HEK293 (cell line): ENCODE data around the gene BAIAP3.

Source experiments
- CTCF ChIA-PET: fragments of 350-600 bp; formaldehyde crosslinking; extraction: SDS; loops from one replicate; lab custom pipeline; 2021; ENCODE audit warnings: antibody characterized with exemption; lab: Yijun Ruan, JAX
- POLR2A ChIA-PET: fragments of 300-600 bp; formaldehyde crosslinking; extraction: SDS; loops from one replicate; lab custom pipeline; 2020; ENCODE audit warnings: antibody characterized with exemption, inconsistent platforms; lab: Yijun Ruan, JAX
- H3K27ac ChIP-seq: fragments of 200-500 bp; sonication (Bioruptor generic); 2 replicates; pipeline ENCODE4 v1.5.1; 2014; ENCODE audit warnings: low read depth, low read length, control low read depth, inconsistent platforms; ENCODE audit errors: extremely low read depth
- H3K36me3 ChIP-seq, 2 experiments: fragments of 200-500 bp in 1 of 2; sonication (Bioruptor generic) in 1 of 2; 1 replicate in 1 of 2; 2 replicates in 1 of 2; pipeline ENCODE4 v1.5.1; 2014 to 2017; ENCODE audit warnings: inconsistent platforms in 2 of 2, low read length in 2 of 2; ENCODE audit not compliant: control insufficient read depth in 2 of 2, insufficient read depth in 1 of 2
- H3K4me1 ChIP-seq: fragments of 200-500 bp; sonication (Bioruptor generic); 2 replicates; pipeline ENCODE4 v1.5.1; 2014; ENCODE audit warnings: mild to moderate bottlenecking, low read length, inconsistent platforms; ENCODE audit not compliant: control insufficient read depth, insufficient read depth
- H3K4me3 ChIP-seq: 2 replicates; pipeline ENCODE4 v1.5.1; 2011; ENCODE audit warnings: low read depth, mild to moderate bottlenecking, control low read depth, low read length, moderate library complexity
- H3K9me3 ChIP-seq: fragments of 200-500 bp; sonication (Bioruptor generic); 2 replicates; pipeline ENCODE4 v1.5.1; 2014; ENCODE audit warnings: low read depth, low read length, inconsistent platforms; ENCODE audit not compliant: control insufficient read depth, insufficient read depth
- GFI1B ChIP-seq: fragments of 450-650 bp; formaldehyde crosslinking; IDR thresholded peaks from 2 replicates; pipeline ENCODE4 v1.5.1; 2016; ENCODE audit warnings: missing biosample characterization, missing genetic modification characterization
- KLF17 ChIP-seq: fragments of 450-650 bp; formaldehyde crosslinking; IDR thresholded peaks from 2 replicates; pipeline ENCODE4 v1.5.1; 2016; ENCODE audit warnings: missing biosample characterization, missing genetic modification characterization
- KLF8 ChIP-seq: fragments of 450-650 bp; formaldehyde crosslinking; IDR thresholded peaks from 2 replicates; pipeline ENCODE4 v1.5.1; 2016; ENCODE audit warnings: missing biosample characterization, missing genetic modification characterization
- KLF9 ChIP-seq: fragments of 450-650 bp; formaldehyde crosslinking; IDR thresholded peaks from 2 replicates; pipeline ENCODE4 v1.5.1; 2016; ENCODE audit warnings: missing biosample characterization, missing genetic modification characterization, low read depth
- ZBTB17 ChIP-seq: fragments of 450-650 bp; formaldehyde crosslinking; IDR thresholded peaks from 2 replicates; pipeline ENCODE4 v1.5.1; 2016; ENCODE audit warnings: missing biosample characterization, missing genetic modification characterization
- ZFHX2 ChIP-seq: fragments of 450-650 bp; formaldehyde crosslinking; conservative IDR thresholded peaks from 2 replicates; pipeline ENCODE4 v1.5.1; 2016; ENCODE audit warnings: missing biosample characterization, missing genetic modification characterization
- ZNF274 ChIP-seq, 2 experiments: fragments of 200-500 bp in 1 of 2; fragments of 450-650 bp in 1 of 2; sonication (Bioruptor generic) in 1 of 2; formaldehyde crosslinking in 1 of 2; IDR thresholded peaks; 2 replicates each; pipeline versions ENCODE4 v1.5.1 to v1.6.1; 2014 to 2016; ENCODE audit warnings: borderline replicate concordance in 1 of 2, inconsistent platforms in 1 of 2, low read length in 1 of 2, missing biosample characterization in 1 of 2, missing genetic modification characterization in 1 of 2
- ZNF324 ChIP-seq: fragments of 450-650 bp; formaldehyde crosslinking; IDR thresholded peaks from 2 replicates; pipeline ENCODE4 v1.5.1; 2016; ENCODE audit warnings: missing biosample characterization, missing genetic modification characterization
- ZNF473 ChIP-seq: fragments of 450-650 bp; formaldehyde crosslinking; IDR thresholded peaks from 2 replicates; pipeline ENCODE4 v1.5.1; 2017; ENCODE audit warnings: missing biosample characterization, missing genetic modification characterization
- ZNF521 ChIP-seq: fragments of 450-650 bp; formaldehyde crosslinking; IDR thresholded peaks from 2 replicates; pipeline ENCODE4 v1.5.1; 2017; ENCODE audit warnings: missing biosample characterization, mild to moderate bottlenecking, missing genetic modification characterization
- ZNF555 ChIP-seq: fragments of 450-650 bp; formaldehyde crosslinking; conservative IDR thresholded peaks from 2 replicates; pipeline ENCODE4 v1.5.1; 2017; ENCODE audit warnings: missing biosample characterization, mild to moderate bottlenecking, missing genetic modification characterization, inconsistent platforms
- ZNF558 ChIP-seq: fragments of 450-650 bp; formaldehyde crosslinking; IDR thresholded peaks from 2 replicates; pipeline ENCODE4 v1.5.1; 2016; ENCODE audit warnings: missing biosample characterization, missing genetic modification characterization
- ZNF621 ChIP-seq: fragments of 450-650 bp; formaldehyde crosslinking; IDR thresholded peaks from 2 replicates; pipeline ENCODE4 v1.5.1; 2017; ENCODE audit warnings: missing biosample characterization, missing genetic modification characterization
- ZNF629 ChIP-seq: fragments of 450-650 bp; formaldehyde crosslinking; IDR thresholded peaks from 2 replicates; pipeline ENCODE4 v1.5.1; 2017; ENCODE audit warnings: missing biosample characterization, missing genetic modification characterization
- ZNF639 ChIP-seq: fragments of 450-650 bp; formaldehyde crosslinking; IDR thresholded peaks from 2 replicates; pipeline ENCODE4 v1.5.1; 2016; ENCODE audit warnings: missing biosample characterization, missing genetic modification characterization
- ZNF701 ChIP-seq: fragments of 450-650 bp; formaldehyde crosslinking; IDR thresholded peaks from 2 replicates; pipeline ENCODE4 v1.5.1; 2016; ENCODE audit warnings: missing biosample characterization, missing genetic modification characterization
- ZNF843 ChIP-seq: fragments of 450-650 bp; formaldehyde crosslinking; IDR thresholded peaks from 2 replicates; pipeline ENCODE4 v1.5.1; 2016; ENCODE audit warnings: missing biosample characterization, missing genetic modification characterization
- ZXDB ChIP-seq: fragments of 450-650 bp; formaldehyde crosslinking; IDR thresholded peaks from 2 replicates; pipeline ENCODE4 v1.5.1; 2016; ENCODE audit warnings: missing biosample characterization, missing genetic modification characterization
- TF ChIP-seq, protein P1 (sequence below): fragments of 450-650 bp; formaldehyde crosslinking; IDR thresholded peaks from 2 replicates; pipeline ENCODE4 v1.5.1; 2016; ENCODE audit warnings: missing biosample characterization, missing genetic modification characterization
- TF ChIP-seq, protein P2 (sequence below): fragments of 450-650 bp; formaldehyde crosslinking; IDR thresholded peaks from 2 replicates; pipeline ENCODE4 v1.5.1; 2016; ENCODE audit warnings: missing biosample characterization, missing genetic modification characterization, borderline replicate concordance
- TF ChIP-seq, protein P3 (sequence below): fragments of 450-650 bp; formaldehyde crosslinking; IDR thresholded peaks from 2 replicates; pipeline ENCODE4 v1.5.1; 2016; ENCODE audit warnings: missing biosample characterization, missing genetic modification characterization
- TF ChIP-seq, protein P4 (sequence below): fragments of 450-650 bp; formaldehyde crosslinking; IDR thresholded peaks from 2 replicates; pipeline ENCODE4 v1.5.1; 2016; ENCODE audit warnings: missing biosample characterization, missing genetic modification characterization

The BAIAP3 gene

GRCh38 chr16:1378804-1379303, 45.4 kb downstream of the BAIAP3 start:
- peaks cover 0 to 27% of the 10 kb centered on the region in 2 experiments; a peak in 1 of 3 replicates for H3K36me3 ChIP-seq
- peak overlapping the region; percentile 45 for H3K4me3 ChIP-seq
- H3K9me3 ChIP-seq = no peaks in the 10 kb centered on the region
- POLR2A ChIA-PET = interaction anchor here (0.6 to 2.0 kb wide), 5 partner anchors 15 to 1224 kb away, joined by 3 to 14 read pairs (median 5); partner anchors contain the start of gene UQCC4
- CTCF ChIA-PET = interaction anchor here (0.7 to 3.4 kb wide), 5 partner anchors 15 to 346 kb away, joined by 3 to 30 read pairs (median 4); no protein-coding TSS in a partner anchor
- H3K4me1 ChIP-seq = 0 out of 2 replicates have a peak, but pooled peaks cover 3% of the 10 kb centered on the region
- peak overlapping the region; percentile 72; the same call in 1 of the 2 replicates for H3K27ac ChIP-seq
- TF ChIP-seq, protein P1, sequence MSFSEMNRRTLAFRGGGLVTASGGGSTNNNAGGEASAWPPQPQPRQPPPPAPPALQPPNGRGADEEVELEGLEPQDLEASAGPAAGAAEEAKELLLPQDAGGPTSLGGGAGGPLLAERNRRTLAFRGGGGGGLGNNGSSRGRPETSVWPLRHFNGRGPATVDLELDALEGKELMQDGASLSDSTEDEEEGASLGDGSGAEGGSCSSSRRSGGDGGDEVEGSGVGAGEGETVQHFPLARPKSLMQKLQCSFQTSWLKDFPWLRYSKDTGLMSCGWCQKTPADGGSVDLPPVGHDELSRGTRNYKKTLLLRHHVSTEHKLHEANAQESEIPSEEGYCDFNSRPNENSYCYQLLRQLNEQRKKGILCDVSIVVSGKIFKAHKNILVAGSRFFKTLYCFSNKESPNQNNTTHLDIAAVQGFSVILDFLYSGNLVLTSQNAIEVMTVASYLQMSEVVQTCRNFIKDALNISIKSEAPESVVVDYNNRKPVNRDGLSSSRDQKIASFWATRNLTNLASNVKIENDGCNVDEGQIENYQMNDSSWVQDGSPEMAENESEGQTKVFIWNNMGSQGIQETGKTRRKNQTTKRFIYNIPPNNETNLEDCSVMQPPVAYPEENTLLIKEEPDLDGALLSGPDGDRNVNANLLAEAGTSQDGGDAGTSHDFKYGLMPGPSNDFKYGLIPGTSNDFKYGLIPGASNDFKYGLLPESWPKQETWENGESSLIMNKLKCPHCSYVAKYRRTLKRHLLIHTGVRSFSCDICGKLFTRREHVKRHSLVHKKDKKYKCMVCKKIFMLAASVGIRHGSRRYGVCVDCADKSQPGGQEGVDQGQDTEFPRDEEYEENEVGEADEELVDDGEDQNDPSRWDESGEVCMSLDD = no peak
- TF ChIP-seq ZNF274 (IDR thresholded peaks at IDR 0.05; ENCODE audit: low read length) (no peak), ZNF274 (tag by site-specific recombination; IDR thresholded peaks at IDR 0.05; ENCODE audit: borderline replicate concordance) (no peak), ZFHX2 (tag by site-specific recombination) (peak; percentile 61), ZNF629 (tag by site-specific recombination) (peak; percentile 45; the same call in 1 of the 2 replicates), GFI1B (no peak), ZNF521 (tag by site-specific recombination) (no peak), ZNF701 (tag by site-specific recombination) (no peak), ZNF324 (peak; percentile 71; the same call in 1 of the 2 replicates), ZNF473 (tag by site-specific recombination) (no peak), KLF8 (tag by site-specific recombination) (peak; percentile 74; the same call in 1 of the 2 replicates), ZNF843 (tag by site-specific recombination) (no peak), ZNF639 (tag by site-specific recombination) (0 out of 2 replicates have a peak, but pooled peaks have one; percentile 60), KLF17 (tag by site-specific recombination) (peak; percentile 88; the same call in 1 of the 2 replicates), ZXDB (tag by site-specific recombination) (peak; percentile 78), ZNF555 (no peak), ZNF558 (tag by site-specific recombination) (no peak), ZBTB17 (tag by site-specific recombination) (0 out of 2 replicates have a peak, but pooled peaks have one; percentile 33), ZNF621 (tag by site-specific recombination) (no peak), KLF9 (peak; percentile 33; the same call in 1 of the 2 replicates)
- TF ChIP-seq, protein P2, sequence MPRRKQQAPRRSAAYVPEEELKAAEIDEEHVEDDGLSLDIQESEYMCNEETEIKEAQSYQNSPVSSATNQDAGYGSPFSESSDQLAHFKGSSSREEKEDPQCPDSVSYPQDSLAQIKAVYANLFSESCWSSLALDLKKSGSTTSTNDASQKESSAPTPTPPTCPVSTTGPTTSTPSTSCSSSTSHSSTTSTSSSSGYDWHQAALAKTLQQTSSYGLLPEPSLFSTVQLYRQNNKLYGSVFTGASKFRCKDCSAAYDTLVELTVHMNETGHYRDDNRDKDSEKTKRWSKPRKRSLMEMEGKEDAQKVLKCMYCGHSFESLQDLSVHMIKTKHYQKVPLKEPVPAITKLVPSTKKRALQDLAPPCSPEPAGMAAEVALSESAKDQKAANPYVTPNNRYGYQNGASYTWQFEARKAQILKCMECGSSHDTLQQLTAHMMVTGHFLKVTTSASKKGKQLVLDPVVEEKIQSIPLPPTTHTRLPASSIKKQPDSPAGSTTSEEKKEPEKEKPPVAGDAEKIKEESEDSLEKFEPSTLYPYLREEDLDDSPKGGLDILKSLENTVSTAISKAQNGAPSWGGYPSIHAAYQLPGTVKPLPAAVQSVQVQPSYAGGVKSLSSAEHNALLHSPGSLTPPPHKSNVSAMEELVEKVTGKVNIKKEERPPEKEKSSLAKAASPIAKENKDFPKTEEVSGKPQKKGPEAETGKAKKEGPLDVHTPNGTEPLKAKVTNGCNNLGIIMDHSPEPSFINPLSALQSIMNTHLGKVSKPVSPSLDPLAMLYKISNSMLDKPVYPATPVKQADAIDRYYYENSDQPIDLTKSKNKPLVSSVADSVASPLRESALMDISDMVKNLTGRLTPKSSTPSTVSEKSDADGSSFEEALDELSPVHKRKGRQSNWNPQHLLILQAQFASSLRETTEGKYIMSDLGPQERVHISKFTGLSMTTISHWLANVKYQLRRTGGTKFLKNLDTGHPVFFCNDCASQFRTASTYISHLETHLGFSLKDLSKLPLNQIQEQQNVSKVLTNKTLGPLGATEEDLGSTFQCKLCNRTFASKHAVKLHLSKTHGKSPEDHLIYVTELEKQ (tag by site-specific recombination) = peak; percentile 11; the same call in 1 of the 2 replicates
- TF ChIP-seq, protein P3, sequence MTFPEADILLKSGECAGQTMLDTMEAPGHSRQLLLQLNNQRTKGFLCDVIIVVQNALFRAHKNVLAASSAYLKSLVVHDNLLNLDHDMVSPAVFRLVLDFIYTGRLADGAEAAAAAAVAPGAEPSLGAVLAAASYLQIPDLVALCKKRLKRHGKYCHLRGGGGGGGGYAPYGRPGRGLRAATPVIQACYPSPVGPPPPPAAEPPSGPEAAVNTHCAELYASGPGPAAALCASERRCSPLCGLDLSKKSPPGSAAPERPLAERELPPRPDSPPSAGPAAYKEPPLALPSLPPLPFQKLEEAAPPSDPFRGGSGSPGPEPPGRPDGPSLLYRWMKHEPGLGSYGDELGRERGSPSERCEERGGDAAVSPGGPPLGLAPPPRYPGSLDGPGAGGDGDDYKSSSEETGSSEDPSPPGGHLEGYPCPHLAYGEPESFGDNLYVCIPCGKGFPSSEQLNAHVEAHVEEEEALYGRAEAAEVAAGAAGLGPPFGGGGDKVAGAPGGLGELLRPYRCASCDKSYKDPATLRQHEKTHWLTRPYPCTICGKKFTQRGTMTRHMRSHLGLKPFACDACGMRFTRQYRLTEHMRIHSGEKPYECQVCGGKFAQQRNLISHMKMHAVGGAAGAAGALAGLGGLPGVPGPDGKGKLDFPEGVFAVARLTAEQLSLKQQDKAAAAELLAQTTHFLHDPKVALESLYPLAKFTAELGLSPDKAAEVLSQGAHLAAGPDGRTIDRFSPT = peak; percentile 54
- TF ChIP-seq, protein P4, sequence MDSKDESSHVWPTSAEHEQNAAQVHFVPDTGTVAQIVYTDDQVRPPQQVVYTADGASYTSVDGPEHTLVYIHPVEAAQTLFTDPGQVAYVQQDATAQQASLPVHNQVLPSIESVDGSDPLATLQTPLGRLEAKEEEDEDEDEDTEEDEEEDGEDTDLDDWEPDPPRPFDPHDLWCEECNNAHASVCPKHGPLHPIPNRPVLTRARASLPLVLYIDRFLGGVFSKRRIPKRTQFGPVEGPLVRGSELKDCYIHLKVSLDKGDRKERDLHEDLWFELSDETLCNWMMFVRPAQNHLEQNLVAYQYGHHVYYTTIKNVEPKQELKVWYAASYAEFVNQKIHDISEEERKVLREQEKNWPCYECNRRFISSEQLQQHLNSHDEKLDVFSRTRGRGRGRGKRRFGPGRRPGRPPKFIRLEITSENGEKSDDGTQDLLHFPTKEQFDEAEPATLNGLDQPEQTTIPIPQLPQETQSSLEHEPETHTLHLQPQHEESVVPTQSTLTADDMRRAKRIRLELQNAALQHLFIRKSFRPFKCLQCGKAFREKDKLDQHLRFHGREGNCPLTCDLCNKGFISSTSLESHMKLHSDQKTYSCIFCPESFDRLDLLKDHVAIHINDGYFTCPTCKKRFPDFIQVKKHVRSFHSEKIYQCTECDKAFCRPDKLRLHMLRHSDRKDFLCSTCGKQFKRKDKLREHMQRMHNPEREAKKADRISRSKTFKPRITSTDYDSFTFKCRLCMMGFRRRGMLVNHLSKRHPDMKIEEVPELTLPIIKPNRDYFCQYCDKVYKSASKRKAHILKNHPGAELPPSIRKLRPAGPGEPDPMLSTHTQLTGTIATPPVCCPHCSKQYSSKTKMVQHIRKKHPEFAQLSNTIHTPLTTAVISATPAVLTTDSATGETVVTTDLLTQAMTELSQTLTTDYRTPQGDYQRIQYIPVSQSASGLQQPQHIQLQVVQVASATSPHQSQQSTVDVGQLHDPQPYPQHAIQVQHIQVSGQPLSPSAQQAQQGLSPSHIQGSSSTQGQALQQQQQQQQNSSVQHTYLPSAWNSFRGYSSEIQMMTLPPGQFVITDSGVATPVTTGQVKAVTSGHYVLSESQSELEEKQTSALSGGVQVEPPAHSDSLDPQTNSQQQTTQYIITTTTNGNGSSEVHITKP (tag by site-specific recombination) = peak; percentile 55; the same call in 1 of the 2 replicates
